Motor neuron (in vitro differentiated cells): Measurements from ENCODE around the gene QSER1. TPM values are rescaled to one million over a fixed set of nuclear protein-coding genes. Genes with fewer than 3 reads are reported as not detected.
A peak's percentile ranks its signal among the peaks of the same experiment; 100 is the strongest.
"Not testable (repeated sequence)": the region's sequence is repeated elsewhere in the genome, so short reads cannot be mapped to it uniquely, and the experiment has no call there.

Experiments
- ATAC-seq, 8 experiments: fragments of 200-7000 bp; cut with Tn5 transposase; replicated peaks in 6 of 8; 2 replicates each; pipeline ENCODE4 v1.8.0; 2021; ENCODE audit warnings: mild to moderate bottlenecking in 8 of 8, moderate library complexity in 8 of 8
- H3K27ac ChIP-seq, 2 donors: fragments of 250-450 bp; sonication (Bioruptor Pico); 2 replicates each; pipeline ENCODE4 v1.9.0; 2021; ENCODE audit warnings: antibody characterized with exemption in 2 of 2, mild to moderate bottlenecking in 2 of 2, moderate library complexity in 1 of 2
- H3K4me1 ChIP-seq, 2 donors: fragments of 250-450 bp; sonication (Bioruptor Pico); replicated peaks in 1 of 2; 2 replicates each; pipeline ENCODE4 v1.6.1; 2021; ENCODE audit warnings: antibody characterized with exemption in 2 of 2, mild to moderate bottlenecking in 2 of 2, moderate library complexity in 1 of 2
- H3K4me3 ChIP-seq, 5 donors: fragments of 250-450 bp; sonication (Bioruptor Pico); 2 replicates each; pipeline ENCODE4 v1.9.0; 2021; ENCODE audit warnings: antibody characterized with exemption in 5 of 5, mild to moderate bottlenecking in 5 of 5, moderate library complexity in 4 of 5
- WGBS, 10 experiments: fragments of 450-650 bp; shearing (Covaris generic); methylation state at CpG; one replicate each; pipeline ENCODE4 v1.0.0; 2022; 5-methylcytosine and 5-hydroxymethylcytosine counted together
- in situ Hi-C, 9 experiments: fragments of 400-800 bp; cut with MboI; loops; one replicate each; pipeline ENCODE4 v1.15.0; 2021; ENCODE audit warnings: low sequenced_read_pairs in 9 of 9, low pct_unique_long_range_greater_than_20kb in 2 of 9; ENCODE audit not compliant: unreplicated experiment in 9 of 9
- total RNA-seq, 8 experiments: library from RNA; unstranded; fragments of 300-600 nt; gene quantifications; 2 replicates each; pipeline versions ENCODE4 v1.2.3 to v1.2.4, GENCODE V29; 2022

The QSER1 gene
- total RNA-seq, 8 experiments from 2014 or later = 22.5 to 96.3 (median 41.3) TPM

DNA sequence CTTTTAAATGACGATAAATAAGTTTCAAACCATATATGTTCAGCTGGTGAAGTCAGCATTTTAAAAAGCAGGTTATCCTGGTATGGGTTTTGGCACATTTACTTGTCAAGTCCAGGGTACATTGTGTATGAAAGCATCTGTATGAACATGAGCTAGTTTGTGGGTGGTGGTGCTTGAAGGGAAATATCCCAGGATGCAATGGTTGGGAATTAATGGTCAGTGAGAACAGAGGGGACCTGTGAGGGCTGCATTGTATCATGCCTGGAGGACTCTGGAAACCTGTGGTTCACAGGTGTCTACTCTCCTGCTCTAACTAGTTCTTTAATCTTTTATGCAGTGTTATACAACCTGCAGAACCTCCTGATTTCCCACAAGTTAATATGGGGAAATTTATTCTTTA lies 128.9 kb downstream of the QSER1 start:
- 100% methylated on average over 1 of the region's 1 CpG; no CpG with 5 or more reads in 2 of the 10 experiments for WGBS, 10 experiments
- H3K4me1 ChIP-seq = peaks cover 10 to 14% of the 10 kb centered on the region in 2 donors
- H3K4me3 ChIP-seq = no peak overlapping the region
- in situ Hi-C loops = no loop called here
- ATAC-seq = no peak
- no peak overlapping the region for H3K27ac ChIP-seq

DNA sequence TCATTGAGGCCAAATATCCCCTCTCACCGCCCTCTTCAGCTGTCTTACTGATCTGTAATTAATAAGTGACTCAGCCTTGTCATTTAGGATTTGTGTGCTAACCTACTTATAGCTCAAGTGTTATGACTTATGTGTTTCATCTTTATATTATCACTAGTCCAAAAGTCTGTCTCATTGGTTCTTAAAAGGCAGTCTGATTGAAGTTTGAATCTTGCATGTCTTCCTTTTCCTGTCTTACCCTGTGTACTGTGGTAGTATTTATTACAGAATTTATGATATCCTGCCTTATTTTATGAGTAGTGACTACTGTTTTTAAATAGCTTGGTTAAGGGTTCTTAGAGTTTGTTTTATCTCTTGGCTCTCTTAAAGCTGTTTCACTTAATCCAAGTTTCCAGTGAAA lies 129.3 kb downstream of the QSER1 start:
- Histone ChIP-seq H3K4me3 (no peak overlapping the region), H3K27ac (no peak overlapping the region), H3K4me1 (peaks cover 7 to 10% of the 10 kb centered on the region in 2 donors)
- no peak for ATAC-seq
- 56 to 100% (median 75%) methylated on average over 1 of the region's 1 CpG; no CpG with 5 or more reads in 3 of the 10 experiments for WGBS, 10 experiments
- in situ Hi-C loops = no loop called here

DNA sequence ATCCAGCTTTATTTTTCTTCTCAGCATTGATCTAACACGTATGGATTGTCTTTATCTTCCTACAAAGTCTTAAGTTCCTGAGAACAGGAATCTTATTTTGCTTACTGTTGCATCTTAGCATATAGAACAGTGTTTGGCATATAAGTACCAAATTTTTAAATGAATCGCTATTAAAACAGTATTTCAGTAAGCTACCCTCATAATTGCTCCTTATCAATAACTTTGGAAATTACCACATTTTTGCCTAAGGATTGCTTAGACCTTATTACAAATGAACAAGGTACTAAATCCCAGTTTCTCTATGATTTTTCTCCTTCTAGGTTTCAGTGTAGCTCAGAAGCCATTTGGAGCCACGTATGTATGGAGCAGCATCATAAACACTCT lies 132.7 kb downstream of the QSER1 start:
- ATAC-seq = no peak
- Histone ChIP-seq H3K4me3 (no peak overlapping the region), H3K27ac (no peak overlapping the region), H3K4me1 (no peaks in the 10 kb centered on the region)
- in situ Hi-C loops = no loop called here
- 78 to 100% (median 91%) methylated on average over 1 to 3 of the region's 3 CpGs; no CpG with 5 or more reads in 2 of the 10 experiments for WGBS, 10 experiments

DNA sequence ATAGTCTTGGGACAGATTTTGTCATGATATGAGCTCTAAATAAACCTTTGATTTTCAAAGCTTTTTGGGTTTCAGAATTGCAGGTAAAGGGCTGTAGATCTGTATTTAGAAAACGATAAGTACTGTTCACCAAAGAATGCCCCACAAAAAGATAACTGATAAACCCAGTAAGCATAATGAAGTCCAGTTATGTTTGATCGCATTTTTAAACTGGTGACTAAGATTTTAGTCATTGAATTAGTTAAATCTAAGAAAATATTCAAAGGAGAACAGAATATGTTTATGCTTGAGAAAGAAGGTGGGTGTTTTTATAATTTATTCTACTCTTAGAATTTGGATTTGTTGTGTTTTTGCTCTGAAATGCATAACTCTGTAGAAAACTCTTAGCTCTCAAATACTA lies 134.6 kb downstream of the QSER1 start:
- WGBS, 10 experiments = 20 to 100% (median 86%) methylated on average over 1 to 2 of the region's 2 CpGs; no CpG with 5 or more reads in 1 of the 10 experiments
- in situ Hi-C loops = no loop called here
- Histone ChIP-seq H3K4me3 (no peak overlapping the region), H3K27ac (no peak overlapping the region), H3K4me1 (no peaks in the 10 kb centered on the region)
- no peak for ATAC-seq

DNA sequence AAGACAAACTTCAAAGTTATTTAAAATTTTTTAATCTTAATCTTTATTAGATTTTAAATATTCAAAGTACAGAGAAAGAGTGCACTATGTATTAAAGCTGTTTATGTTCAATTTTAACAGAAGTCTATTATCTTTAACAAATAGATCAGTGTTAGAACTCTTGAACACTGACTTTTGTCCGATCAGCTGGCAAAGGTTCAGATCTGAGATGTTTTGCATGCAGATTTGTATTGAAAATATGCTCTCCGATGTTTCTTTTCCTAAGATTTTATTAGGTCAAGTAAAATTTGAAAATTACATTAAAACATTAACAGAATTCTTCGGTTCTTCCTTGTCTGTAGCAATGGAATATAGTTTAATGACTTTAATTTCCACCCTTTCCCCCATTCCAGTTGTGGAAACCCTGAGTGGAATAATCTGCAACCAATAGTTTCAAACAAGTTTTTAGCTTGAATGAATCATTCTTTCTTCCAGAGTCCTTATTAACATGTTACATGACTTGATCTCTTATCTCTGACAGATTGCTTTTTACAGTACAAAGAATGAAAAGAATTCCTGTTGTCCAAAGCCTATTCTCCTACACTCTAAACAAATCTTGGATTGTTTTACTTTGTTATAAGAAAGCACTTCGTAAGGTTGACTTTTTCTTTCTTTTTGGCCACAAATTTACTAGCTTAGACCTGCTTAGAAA lies 135.4 kb downstream of the QSER1 start:
- H3K4me1 ChIP-seq = no peaks in the 10 kb centered on the region
- no peak overlapping the region for H3K27ac ChIP-seq
- ATAC-seq = peak in 2 of 8 experiments; percentile 32 to 35
- in situ Hi-C loops = no loop called here
- WGBS, 10 experiments = 46 to 97% (median 86%) methylated on average over 3 to 4 of the region's 4 CpGs
- H3K4me3 ChIP-seq = no peak overlapping the region

DNA sequence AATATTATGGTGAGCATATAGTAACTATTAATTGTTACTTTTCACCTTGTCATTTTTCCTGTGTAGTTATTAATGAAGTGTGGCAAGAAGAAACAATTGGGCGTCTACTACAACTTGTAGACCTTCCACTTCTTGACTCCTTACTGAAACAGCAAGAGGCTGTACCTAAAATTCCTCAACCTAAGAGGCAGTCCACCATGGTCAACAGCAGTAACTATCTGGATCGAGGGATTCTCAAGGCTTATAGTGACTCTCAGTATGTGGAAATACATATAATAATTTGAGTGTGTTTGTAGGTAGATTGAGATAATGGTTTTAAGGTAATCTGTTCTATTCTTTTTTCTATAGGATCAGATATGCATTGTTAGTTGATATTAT lies 135.9 kb downstream of the QSER1 start:
- no peak overlapping the region for H3K4me3 ChIP-seq
- in situ Hi-C loops = no loop called here
- H3K27ac ChIP-seq = no peak overlapping the region
- ATAC-seq = no peak
- WGBS, 10 experiments = 67 to 100% (median 100%) methylated on average over 1 to 2 of the region's 2 CpGs; no CpG with 5 or more reads in 3 of the 10 experiments
- H3K4me1 ChIP-seq = no peaks in the 10 kb centered on the region

DNA sequence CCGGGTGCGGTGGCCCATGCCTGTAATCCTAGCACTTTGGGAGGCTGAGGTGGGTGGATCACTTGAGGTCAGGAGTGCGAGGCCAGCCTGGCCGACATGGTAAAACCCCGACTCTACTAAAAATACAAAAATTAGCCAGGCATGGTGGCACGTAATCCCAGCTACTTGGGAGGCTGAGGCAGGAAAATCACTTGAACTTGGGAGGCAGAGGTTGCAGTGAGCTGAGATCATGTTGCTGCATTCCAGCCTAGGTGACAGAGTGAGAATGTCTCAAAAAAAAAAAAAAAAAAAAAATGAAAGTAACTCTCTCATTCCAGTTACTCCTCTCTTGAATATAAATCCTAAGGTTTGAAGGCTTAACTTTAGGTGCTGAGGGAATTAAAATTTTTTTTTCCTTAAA lies 136.6 kb downstream of the QSER1 start:
- in situ Hi-C loops = not testable (repeated sequence)
- WGBS, 10 experiments = 60 to 100% (median 94%) methylated on average over 1 to 5 of the region's 6 CpGs; no CpG with 5 or more reads in 4 of the 10 experiments

More for the DNA sequence above, 136.6 kb downstream of the QSER1 start:
- not testable (repeated sequence) for H3K27ac ChIP-seq, H3K4me1 ChIP-seq, H3K4me3 ChIP-seq, ATAC-seq

Other genes starting within 250 kb of the QSER1 start
- gene CCDC73, start 98.1 kb upstream of the QSER1 start, total RNA-seq = under 1 TPM; 0.05 to 0.47 (median 0.24) TPM
- 10 to 100 TPM in 1 of 8 experiments, 1 to 10 TPM in 2, under 1 TPM in 5; 0.08 to 16.7 (median 0.32) TPM for gene PRRG4, start 62.9 kb upstream of the QSER1 start, total RNA-seq
- 1 to 10 TPM; 1.4 to 6.0 (median 4.2) TPM for gene DEPDC7, start 123.1 kb downstream of the QSER1 start, total RNA-seq
- gene TCP11L1, start 146.8 kb downstream of the QSER1 start, total RNA-seq = 10 to 100 TPM; 13.7 to 23.4 (median 17.3) TPM